Endothelial cell (in vitro differentiated cells): ENCODE results near the gene PFDN2. TPM values are rescaled to one million over a fixed set of nuclear protein-coding genes. Genes with fewer than 3 reads are reported as not detected.

Experiments
- DNase-seq: peaks from one replicate; pipeline ENCODE4 v3.0.0; 2021; ENCODE audit warnings: low spot score
- H3K27ac Mint-ChIP-seq: one replicate; pipeline ENCODE4 v1.8.0; 2021; ENCODE audit warnings: mixed read lengths, inconsistent platforms; ENCODE audit not compliant: unreplicated experiment
- H3K27me3 Mint-ChIP-seq: one replicate; pipeline ENCODE4 v1.8.0; 2021; ENCODE audit warnings: mild to moderate bottlenecking, moderate library complexity, mixed read lengths, inconsistent platforms; ENCODE audit not compliant: unreplicated experiment
- H3K36me3 Mint-ChIP-seq: one replicate; pipeline ENCODE4 v1.8.0; 2021; ENCODE audit warnings: mild to moderate bottlenecking, low read depth, mixed read lengths, inconsistent platforms; ENCODE audit not compliant: unreplicated experiment
- H3K4me1 Mint-ChIP-seq: one replicate; pipeline ENCODE4 v1.8.0; 2021; ENCODE audit warnings: mild to moderate bottlenecking, mixed read lengths, inconsistent platforms; ENCODE audit not compliant: unreplicated experiment
- H3K4me3 Mint-ChIP-seq: one replicate; pipeline ENCODE4 v1.8.0; 2021; ENCODE audit warnings: mild to moderate bottlenecking, mixed read lengths, inconsistent platforms; ENCODE audit not compliant: unreplicated experiment
- H3K9me3 Mint-ChIP-seq: one replicate; pipeline ENCODE4 v1.8.0; 2021; ENCODE audit warnings: mixed read lengths, inconsistent platforms; ENCODE audit not compliant: unreplicated experiment
- total RNA-seq: library from RNA; stranded (reverse); fragmentation: NEBNext Ultra II Directional; extraction: Animal tissue kit (Norgen Biotek cat#: 25700); gene quantifications from one replicate; pipeline ENCODE4 v1.2.1, GENCODE V29; 2021; ENCODE audit not compliant: unreplicated experiment
- TF ChIP-seq, protein P1 (sequence below): fragments of 200-600 bp; sonication (generic); IDR thresholded peaks from one replicate; pipeline ENCODE4 v1.5.0; 2021; ENCODE audit warnings: antibody characterized with exemption; ENCODE audit not compliant: unreplicated experiment

PFDN2 gene
- total RNA-seq, 1 donor from 2014 or later = 73.8 TPM

DNA sequence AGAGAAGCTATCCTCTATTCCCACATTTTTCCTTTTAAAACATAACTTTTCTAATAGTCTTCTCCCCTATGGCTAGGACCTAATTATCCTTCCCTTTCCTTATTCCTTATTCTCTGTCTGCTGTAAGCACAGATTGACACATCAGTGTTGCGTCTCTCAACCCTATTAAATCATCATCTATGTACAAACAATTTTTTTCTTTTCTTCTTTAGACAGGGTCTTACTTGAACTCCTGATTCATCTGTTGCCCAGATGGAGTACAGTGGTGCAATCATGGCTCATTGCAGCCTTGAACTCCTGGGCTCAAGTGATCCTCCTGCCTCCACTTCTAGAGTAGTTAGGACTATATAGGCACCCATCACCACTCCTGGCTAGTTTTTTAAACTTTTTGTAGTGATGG is 11.4 kb downstream of the PFDN2 start:
- H3K4me1 Mint-ChIP-seq = peaks cover under 1% of the 10 kb centered on the region
- H3K27ac Mint-ChIP-seq = no peak overlapping the region
- no peak overlapping the region for H3K4me3 Mint-ChIP-seq
- peaks cover 1% of the 10 kb centered on the region for H3K27me3 Mint-ChIP-seq
- TF ChIP-seq, protein P1, sequence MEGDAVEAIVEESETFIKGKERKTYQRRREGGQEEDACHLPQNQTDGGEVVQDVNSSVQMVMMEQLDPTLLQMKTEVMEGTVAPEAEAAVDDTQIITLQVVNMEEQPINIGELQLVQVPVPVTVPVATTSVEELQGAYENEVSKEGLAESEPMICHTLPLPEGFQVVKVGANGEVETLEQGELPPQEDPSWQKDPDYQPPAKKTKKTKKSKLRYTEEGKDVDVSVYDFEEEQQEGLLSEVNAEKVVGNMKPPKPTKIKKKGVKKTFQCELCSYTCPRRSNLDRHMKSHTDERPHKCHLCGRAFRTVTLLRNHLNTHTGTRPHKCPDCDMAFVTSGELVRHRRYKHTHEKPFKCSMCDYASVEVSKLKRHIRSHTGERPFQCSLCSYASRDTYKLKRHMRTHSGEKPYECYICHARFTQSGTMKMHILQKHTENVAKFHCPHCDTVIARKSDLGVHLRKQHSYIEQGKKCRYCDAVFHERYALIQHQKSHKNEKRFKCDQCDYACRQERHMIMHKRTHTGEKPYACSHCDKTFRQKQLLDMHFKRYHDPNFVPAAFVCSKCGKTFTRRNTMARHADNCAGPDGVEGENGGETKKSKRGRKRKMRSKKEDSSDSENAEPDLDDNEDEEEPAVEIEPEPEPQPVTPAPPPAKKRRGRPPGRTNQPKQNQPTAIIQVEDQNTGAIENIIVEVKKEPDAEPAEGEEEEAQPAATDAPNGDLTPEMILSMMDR = no peak
- no peak for DNase-seq
- H3K36me3 Mint-ChIP-seq = peaks cover 5% of the 10 kb centered on the region
- no peaks in the 10 kb centered on the region for H3K9me3 Mint-ChIP-seq

GRCh38 chr1:161100556-161100955 is 17.3 kb downstream of the PFDN2 start:
- Mint-ChIP-seq H3K27ac (no peak overlapping the region), H3K27me3 (peaks cover 3% of the 10 kb centered on the region), H3K4me3 (no peak overlapping the region), H3K9me3 (no peaks in the 10 kb centered on the region), H3K36me3 (peaks cover 20% of the 10 kb centered on the region), H3K4me1 (peaks cover 16% of the 10 kb centered on the region)
- DNase-seq = no peak
- TF ChIP-seq, protein P1 = no peak

- Mint-ChIP-seq H3K4me3 (peak overlapping the region; percentile 93), H3K27ac (peak overlapping the region; percentile 85), H3K9me3 (no peaks in the 10 kb centered on the region), H3K4me1 (peaks cover 16% of the 10 kb centered on the region), H3K36me3 (peaks cover 20% of the 10 kb centered on the region), H3K27me3 (peaks cover 3% of the 10 kb centered on the region)
- DNase-seq = no peak
- TF ChIP-seq, protein P1 = no peak
Measured at GRCh38 chr1:161099090-161099802, 18.6 kb downstream of the PFDN2 start.

GRCh38 chr1:161098210-161099068 is 19.4 kb downstream of the PFDN2 start, which contains the start of gene KLHDC9:
TSS of gene KLHDC9 (plus strand) at chr1:161098361. CDS start at chr1:161098536, 175 bp downstream.
- H3K27ac Mint-ChIP-seq = peak within 1 kb of the TSS; percentile 85
- peaks cover 20% of the 10 kb centered on the region for H3K36me3 Mint-ChIP-seq
- TF ChIP-seq, protein P1 = peak; percentile 10
- no peaks in the 10 kb centered on the region for H3K9me3 Mint-ChIP-seq
- peaks cover 16% of the 10 kb centered on the region for H3K4me1 Mint-ChIP-seq
- peaks cover 2% of the 10 kb centered on the region for H3K27me3 Mint-ChIP-seq
- peak; percentile 78 for DNase-seq
- peak within 1 kb of the TSS; percentile 93 for H3K4me3 Mint-ChIP-seq
